Tibial artery (tissue), 4 donors: ENCODE data around the gene JMJD6.

Experiments used
- DNase-seq, 2 donors: peaks; one replicate each; pipeline ENCODE4 v3.0.0-alpha.2; 2019
- H3K27ac ChIP-seq, 2 donors: fragments of 200-600 bp; sonication (generic) in 1 of 2; 1 replicate in 1 of 2; 2 replicates in 1 of 2; pipeline ENCODE4 v1.5.1; 2018 to 2019; ENCODE audit warnings: mild to moderate bottlenecking in 1 of 2
- H3K27me3 ChIP-seq, 2 donors: fragments of 200-600 bp; sonication (generic) in 1 of 2; one replicate each; pipeline versions ENCODE4 v1.5.1 to v1.6.0; 2016 to 2019
- H3K36me3 ChIP-seq, 3 donors: fragments of 200-600 bp; sonication (generic) in 2 of 3; one replicate each; pipeline ENCODE4 v1.5.1; 2016 to 2019; ENCODE audit warnings: mild to moderate bottlenecking in 2 of 3
- H3K4me1 ChIP-seq, 4 donors: fragments of 200-600 bp; sonication (generic) in 2 of 4; 1 replicate in 3 of 4; 2 replicates in 1 of 4; pipeline ENCODE4 v1.5.1; 2016 to 2019
- H3K4me3 ChIP-seq, 2 donors: fragments of 200-600 bp; sonication (generic) in 1 of 2; 1 replicate in 1 of 2; 2 replicates in 1 of 2; pipeline ENCODE4 v1.5.1; 2018 to 2019; ENCODE audit warnings: mild to moderate bottlenecking in 2 of 2
- H3K9me3 ChIP-seq, 3 donors: fragments of 200-600 bp; sonication (generic) in 1 of 3; one replicate each; pipeline ENCODE4 v1.5.1; 2016 to 2019
- CTCF ChIP-seq, 2 experiments: fragments of 200-600 bp in 1 of 2; fragments of 450-650 bp in 1 of 2; IDR thresholded peaks; one replicate each; pipeline ENCODE4 v1.5.1; 2017 to 2019; ENCODE audit warnings: antibody characterized with exemption in 2 of 2, mild to moderate bottlenecking in 1 of 2, moderate library complexity in 1 of 2
- intact Hi-C: fragments of 100-400 bp; cut with DNase I; formaldehyde crosslinking; loops from one replicate; pipeline ENCODE4 v1.15.0; 2023; ENCODE audit warnings: low total_unique reads

The JMJD6 gene

GRCh38 chr17:76696763-76697701, 29.4 kb downstream of the JMJD6 start:
- DNase-seq: no peak
- intact Hi-C loops: no loop called here
- Histone ChIP-seq H3K36me3 (no peaks in the 10 kb centered on the region), H3K4me1 (peaks cover 7 to 91% (median 77%) of the 10 kb centered on the region in 4 donors), H3K27ac (peak overlapping the region; percentile 85 to 89), H3K4me3 (peak overlapping the region in 1 of 2 donors; percentile 14), H3K27me3 (no peaks in the 10 kb centered on the region), H3K9me3 (no peaks in the 10 kb centered on the region)
- TF ChIP-seq CTCF (IDR thresholded peaks at IDR 0.05): no peak

GRCh38 chr17:76695059-76695831, 31.2 kb downstream of the JMJD6 start:
- Histone ChIP-seq H3K36me3 (no peaks in the 10 kb centered on the region), H3K27me3 (no peaks in the 10 kb centered on the region), H3K4me1 (peaks cover 4 to 91% (median 68%) of the 10 kb centered on the region in 4 donors), H3K9me3 (no peaks in the 10 kb centered on the region), H3K4me3 (peak overlapping the region in 1 of 2 donors; percentile 16), H3K27ac (peak overlapping the region; percentile 85 to 89)
- no peak for TF ChIP-seq CTCF (IDR thresholded peaks at IDR 0.05)
- no peak for DNase-seq
- intact Hi-C loops: no loop called here

- peaks cover 6 to 91% (median 62%) of the 10 kb centered on the region in 4 donors for H3K4me1 ChIP-seq
- no peak overlapping the region for H3K4me3 ChIP-seq
- no peak for DNase-seq
- no peaks in the 10 kb centered on the region for H3K36me3 ChIP-seq
- intact Hi-C loops: no loop called here
- H3K9me3 ChIP-seq: no peaks in the 10 kb centered on the region
- no peaks in the 10 kb centered on the region for H3K27me3 ChIP-seq
- H3K27ac ChIP-seq: peak overlapping the region in 1 of 2 donors; percentile 20
- no peak for TF ChIP-seq CTCF (IDR thresholded peaks at IDR 0.05)
These were observed 34.8 kb downstream of the JMJD6 start for GRCh38 chr17:76691379-76692191.

GRCh38 chr17:76690596-76691280, 35.7 kb downstream of the JMJD6 start:
- no peaks in the 10 kb centered on the region for H3K9me3 ChIP-seq
- TF ChIP-seq CTCF (IDR thresholded peaks at IDR 0.05): no peak
- intact Hi-C loops: no loop called here
- H3K4me1 ChIP-seq: peaks cover 6 to 90% (median 60%) of the 10 kb centered on the region in 4 donors
- peak overlapping the region in 1 of 2 donors; percentile 20 for H3K27ac ChIP-seq
- peaks cover 0 to under 1% (median 0%) of the 10 kb centered on the region in 3 donors for H3K36me3 ChIP-seq
- H3K27me3 ChIP-seq: no peaks in the 10 kb centered on the region
- DNase-seq: no peak
- no peak overlapping the region for H3K4me3 ChIP-seq
